DMS 273 treated with DMSO at 0.1 percent for 48 hours (cell line): Measurements from ENCODE around the gene SPRY4.
"Not testable (repeated sequence)": the region's sequence is repeated elsewhere in the genome, so short reads cannot be mapped to it uniquely, and the experiment has no call there.

ENCODE experiments used
- DNase-seq: peaks from one replicate; lab custom pipeline; 2025; lab: John Stamatoyannopoulos, UW

The SPRY4 gene

DNA sequence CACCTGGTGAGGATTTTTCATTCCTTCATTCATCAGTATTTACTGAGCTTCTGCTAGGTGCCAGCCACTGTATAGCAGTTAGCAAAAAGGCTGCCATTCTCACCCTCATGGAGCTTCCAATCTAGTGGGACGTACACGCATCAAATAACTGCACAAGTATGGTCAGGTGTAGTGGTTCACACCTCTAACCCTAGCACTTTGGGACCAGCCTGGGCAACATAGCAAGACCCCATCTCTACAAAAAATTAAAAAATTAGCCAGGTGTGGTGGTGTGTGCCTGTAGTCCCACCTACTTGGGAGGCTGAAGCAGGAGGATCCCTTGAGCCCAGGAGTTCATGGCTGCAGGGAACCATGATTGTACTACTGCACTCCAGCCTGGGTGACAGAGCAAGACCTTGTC, 8.9 kb upstream of the SPRY4 start:
- DNase-seq, result not testable (repeated sequence)

DNA sequence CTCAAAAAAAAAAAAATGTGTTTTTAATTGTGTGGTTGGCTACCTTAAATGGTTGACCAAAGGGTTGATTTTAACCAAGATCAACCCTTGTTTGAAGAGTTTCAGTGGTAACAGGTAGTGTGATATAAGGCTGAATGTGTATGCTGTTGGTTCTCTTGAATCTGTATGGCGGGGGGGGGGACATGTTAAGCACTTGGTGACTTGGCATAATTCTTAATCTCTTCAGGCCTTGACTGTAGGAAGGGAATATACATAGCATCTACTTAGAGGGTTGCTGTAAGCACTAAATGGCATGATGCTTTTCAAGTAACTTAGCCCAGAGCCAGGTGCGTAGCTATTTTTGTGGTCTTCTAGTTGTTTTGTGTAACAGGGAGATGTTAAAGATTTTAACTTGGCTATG, 5.6 kb upstream of the SPRY4 start:
- DNase-seq, result no peak

DNA sequence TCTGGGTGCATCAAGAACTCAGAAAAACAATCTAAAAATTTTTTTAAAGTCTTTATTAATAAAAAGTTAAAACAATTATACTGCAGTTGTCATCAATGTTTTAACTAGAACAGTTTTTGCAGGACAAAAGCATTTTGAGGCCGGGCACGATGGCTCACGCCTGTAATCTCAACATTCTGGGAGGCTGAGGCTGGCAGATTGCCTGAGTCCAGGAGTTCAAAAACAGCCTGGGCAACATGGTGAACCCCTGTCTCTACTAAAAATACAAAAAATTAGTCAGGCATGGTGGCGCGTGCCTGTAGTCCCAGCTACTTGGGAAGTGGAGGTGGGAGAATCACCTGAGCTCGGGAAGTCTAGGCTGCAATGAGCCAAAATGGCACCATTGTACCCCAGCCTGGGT, 5.2 kb upstream of the SPRY4 start:
- no peak for DNase-seq

DNA sequence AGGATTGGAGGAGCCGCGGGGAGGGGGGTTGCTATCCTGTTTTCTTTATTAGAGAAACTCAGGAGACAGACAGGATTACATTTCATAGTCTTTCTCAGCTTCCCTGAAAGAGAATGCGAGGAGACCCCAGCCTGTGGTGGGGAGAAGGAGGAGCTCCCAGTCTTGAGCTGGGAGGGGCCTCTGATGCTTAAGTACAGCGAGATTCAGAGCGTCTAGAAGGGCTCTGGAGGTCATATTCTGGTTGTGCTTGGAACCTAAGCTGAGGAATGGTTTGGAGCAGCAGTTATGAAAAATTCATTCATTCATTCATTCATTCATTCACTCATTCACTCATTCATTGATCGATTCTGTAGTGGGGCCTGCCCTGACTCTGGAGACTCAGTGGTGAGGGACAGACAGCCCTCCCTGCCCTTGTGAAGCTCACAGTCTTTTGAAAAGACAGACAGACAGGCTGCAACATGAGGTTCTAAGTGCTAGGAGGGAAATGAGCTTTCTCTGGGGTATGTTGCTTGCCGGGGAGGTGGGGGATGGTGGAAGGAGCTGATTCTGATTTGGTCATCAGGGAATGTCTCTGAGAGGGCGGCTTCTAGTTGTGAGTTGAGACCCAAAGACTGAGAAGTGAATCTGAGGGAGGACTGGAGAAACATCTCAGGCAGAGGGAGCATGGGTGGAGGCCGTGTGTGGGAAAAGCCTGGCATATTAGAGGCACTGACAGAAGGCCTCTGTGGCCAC, 2.5 kb upstream of the SPRY4 start:
- no peak for DNase-seq

DNA sequence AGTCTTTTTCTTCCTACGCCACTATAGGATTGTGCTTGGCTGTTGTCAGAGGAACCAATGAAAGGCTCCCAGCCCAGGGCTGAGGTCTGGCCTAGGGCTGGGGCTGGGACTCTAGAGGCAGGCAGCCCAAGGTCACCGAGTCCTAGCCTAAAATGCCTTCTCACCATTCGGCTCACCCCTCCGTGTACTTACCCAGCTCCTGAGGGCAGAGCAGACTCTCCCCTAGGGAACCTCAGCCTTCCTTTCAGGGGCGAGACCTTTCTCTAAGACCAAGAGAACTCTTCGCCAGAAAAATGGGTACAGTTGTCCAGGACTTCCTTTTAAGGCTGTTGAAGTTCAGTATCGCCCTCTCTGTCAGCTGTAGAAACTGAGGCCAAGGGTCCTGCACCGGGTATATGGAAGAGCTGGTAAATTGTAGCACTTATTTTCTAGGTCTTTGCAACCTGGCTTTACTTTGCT, 1.7 kb upstream of the SPRY4 start:
- no peak for DNase-seq

DNA sequence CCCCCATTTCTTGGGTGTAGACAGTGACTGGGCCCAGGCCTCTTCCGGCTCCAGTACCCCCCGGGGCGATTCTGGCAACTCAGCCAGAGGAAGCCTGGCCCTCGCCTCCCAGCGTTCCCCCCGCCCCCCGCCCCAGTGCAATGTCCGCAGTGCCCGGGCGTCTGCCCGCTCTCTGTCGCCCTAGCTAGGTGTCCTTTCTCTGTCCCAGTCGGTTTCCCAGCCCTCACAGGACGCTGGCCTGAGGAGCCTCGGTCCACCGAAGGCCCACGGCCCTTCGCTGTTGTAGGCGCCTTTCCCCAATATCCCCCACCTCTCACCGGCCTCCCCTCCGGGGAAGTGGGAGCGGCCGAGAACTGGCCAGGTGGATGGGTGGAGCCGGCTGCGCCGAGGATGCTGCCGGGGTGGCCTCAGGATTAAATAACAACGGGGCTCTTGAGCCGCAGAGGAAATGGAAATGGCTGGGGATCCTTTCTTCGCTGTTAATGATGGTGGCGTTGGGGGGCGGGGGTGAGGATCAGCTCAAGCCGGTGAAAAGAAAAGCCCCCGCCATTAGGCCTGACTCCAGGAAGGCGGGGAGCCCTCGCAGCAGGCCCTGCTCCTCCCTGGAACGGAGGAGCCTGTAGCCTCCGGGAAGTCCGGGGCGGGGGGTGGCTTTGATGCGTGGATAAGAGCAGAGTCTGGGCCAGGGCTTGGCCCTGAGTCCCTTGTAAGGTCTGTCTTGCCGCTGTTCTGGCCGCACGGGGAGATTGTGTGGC, 1.1 kb upstream of the SPRY4 start:
- peak; percentile 5 for DNase-seq

DNA sequence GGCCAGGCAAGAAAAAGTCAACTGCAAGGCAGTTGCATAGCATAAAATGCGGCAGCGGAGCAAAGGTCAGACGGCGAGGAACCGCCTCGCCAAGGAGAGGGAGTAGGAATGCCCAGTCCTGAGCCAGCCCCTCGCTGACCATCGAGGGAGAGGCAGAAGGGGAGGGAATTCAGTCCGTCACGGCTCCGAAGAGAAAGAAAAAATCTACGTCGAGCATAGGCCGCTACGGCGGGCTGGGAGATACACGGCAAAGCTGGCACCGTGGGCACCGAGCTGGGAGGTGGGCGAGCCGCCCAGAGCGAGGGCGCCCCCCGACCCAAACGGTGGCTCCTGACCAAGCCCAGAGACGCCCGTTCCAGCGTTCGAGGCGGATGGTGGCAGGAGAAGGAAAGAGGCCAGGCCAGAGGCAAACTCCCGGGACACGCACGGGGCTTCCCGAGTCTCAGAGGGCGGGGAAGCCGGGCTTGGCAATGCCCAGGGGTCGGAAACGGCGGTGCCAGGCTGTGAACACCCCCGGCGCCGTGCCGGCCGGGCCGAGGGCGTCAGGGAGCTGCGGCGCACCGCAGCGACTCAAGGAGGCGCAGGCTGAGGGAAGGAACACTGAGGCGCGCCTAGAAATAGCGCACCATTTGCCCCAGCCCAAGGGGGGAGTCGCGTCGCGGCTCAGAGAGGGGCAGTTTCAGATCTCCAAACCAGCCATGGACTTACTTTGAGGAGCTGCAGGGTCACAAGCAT, 518 bp downstream of the SPRY4 start:
- no peak for DNase-seq

DNA sequence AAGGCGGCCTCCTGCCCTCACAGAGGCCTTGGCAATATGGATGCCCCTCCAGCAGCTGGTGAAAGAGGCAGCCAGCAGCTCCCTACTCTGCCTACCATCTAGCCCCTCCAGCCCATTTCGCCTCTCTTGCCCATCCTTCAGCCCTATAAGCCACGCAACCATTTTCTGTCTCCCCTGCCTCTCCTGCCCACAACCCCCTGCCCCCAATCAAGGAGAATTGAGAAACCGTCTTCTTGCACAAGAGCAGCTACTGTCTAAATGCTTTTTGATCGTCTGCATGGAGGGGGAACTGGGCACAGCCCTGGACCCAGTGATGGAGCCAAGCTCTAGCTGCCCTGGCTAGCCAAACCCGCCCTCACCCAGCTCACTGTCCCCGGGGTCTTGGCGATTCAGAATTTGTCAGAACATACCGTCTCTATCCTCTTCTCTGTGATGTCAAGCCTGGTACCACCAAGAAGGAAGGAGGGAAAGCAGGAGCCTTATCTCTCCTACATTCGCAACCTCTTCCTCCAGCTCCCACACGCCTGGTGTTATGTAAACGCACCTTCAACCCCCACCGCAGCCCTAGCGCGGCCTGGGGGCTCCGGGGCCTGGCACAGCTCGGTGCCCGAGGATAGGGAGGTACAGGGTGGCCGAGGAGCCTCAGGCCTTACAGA, 1.2 kb downstream of the SPRY4 start:
- no peak for DNase-seq

DNA sequence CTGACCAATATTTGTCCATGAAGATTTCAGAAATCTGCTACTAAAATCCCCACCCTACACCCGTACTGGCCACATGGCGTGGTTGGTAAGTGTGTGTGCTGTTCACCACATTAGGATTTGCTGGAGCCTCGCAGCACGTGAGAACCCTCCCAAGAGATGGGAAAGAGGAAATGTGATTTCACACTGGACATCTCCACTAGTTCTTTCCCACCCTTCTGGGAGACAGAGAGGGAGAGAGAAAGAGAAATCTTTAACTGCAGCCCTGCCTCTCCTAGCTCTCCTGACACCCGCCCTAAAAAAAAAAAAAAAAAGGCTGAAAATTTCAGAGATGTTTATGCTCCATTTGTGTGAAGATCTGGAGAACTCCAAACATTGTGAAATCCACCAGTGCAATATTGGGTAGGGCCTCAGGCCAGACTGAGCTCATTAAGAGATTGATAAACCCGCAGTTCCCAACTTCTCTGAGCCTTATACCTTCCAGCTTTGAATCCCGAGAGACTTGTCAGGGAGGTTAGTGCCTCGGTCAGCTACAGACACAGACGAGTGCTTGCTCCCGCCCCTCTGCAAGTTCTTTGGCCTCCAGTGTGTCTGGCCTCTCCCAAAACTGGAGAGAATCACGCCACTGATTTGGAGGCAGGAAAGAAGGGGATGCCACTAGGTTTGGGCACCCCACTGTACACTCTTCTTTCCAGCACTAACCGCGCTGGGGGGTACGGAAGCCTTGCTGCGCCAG, 1.9 kb downstream of the SPRY4 start:
- DNase-seq, result no peak

DNA sequence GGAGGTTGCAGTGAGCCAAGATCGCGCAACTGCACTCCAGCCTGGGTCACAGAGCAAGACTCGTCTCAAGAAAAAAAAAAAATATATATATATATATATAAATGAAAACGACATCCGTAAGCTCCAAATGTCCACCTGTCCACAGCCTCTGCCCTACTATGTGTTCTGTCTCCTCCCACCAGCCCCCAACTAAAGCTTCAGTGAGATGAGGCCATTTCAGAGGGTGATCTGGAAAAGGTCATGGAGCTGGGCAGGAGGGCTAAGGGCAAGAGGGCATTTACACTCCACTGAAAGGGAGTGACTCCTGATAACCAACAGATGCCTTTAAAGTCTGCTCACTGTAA, 2.4 kb downstream of the SPRY4 start:
- no peak for DNase-seq

DNA sequence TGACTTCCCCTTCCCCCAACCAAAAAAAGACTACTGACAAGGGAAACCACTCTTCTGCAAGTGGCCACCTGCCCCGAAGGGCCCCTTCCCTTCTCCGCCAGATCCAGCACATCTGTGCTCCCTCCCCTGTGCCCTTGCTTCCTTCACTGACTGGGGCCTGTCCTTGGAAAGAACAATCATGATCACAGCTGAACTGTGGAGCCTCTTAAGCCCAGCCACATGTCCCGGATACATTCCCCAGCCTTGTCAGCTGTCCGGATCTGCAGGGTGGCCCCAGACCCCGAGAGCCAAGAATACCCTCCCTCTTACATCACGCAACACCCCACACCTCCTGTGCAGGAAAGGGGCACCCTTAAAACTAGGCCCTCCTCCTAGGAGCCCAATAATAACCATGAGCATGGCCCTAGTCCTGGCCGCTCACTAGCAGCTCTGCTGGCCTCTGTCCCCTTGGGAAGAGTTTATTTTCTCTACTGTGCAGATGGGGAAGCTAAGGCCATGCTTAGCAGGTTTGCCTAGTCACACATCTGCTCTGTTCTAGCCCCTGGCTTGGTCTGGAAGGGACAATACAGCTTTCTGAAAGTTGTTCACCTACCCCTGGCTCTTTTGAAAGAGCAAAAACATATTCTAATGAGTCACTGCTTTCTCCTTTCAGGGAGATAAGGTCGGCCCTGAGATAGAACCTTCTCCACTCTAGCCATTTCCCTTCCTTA, 3.8 kb downstream of the SPRY4 start:
- peak; percentile 10 for DNase-seq

DNA sequence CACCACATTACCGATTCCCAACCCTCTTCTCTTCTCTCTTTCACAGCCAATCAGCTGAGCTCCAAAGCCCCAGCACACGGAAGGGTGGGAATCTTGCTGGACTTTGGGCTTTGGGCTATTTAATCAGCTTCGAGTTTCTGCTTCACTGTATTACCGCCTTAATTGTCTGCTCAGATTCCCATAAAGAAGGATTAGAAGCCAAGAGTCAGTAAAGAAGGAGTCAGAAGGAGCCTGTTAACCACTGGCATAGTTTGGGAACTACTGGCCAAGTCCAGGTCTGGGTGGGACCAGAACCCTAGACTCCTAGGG, 4.4 kb downstream of the SPRY4 start:
- DNase-seq, result no peak

DNA sequence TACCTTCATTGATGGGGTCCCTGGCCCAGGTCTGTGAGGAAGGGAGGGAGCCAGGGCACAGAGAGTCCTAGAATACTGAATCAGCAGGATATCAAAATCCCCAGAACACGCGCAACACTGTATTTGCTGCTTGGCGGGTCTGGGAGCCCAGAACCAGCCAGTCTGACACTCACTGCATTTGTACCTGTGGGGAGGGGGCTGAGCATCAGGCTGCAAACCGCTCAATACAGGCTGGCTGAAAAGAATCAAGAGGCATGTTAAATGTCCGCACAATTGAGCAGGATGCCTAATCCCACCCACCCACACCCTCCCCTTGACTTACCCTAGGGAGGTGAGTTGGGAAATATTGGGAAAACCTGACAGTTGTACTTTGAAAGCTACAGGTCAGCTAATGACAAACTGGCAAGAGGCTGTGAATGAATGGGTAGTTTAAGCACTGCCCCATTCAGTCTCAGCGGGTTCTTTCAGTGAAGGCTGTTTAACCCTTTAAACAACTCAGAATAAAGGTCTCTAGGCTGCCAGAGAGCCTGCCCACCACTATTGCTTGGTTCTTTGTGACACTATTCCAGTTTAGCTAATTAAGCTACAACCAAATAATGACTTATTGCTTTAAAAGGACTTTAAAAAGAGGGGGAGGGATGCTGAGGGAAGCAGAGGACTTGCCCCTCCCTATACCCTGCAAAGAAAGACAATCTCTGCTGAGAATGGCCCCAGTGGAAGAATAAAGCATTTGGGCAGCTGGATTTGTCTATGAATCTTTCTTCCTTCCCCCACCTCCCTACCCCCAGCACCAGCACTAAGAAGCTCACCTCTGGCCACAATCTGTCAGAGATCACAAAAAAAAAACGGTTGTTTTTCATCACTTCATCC, 5.0 kb downstream of the SPRY4 start:
- no peak for DNase-seq

DNA sequence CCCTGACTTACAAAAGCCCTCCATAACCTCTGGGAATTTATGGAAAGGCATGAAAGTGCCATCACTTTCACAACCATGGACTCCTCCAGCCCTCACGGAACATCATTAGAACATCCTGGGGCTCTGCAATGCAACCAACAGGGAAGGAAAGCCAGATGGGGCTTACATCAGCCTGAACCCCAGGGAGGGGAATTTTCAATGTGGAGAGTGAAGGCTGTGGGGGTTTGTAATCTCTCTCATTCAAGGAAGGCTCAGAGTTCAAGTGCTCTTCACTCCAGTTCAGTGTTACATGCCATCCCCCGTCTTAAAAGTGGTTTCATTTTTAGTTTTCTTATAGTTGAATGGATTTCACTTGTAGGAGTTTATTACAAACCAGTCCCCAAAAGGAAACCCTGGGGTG, 5.7 kb downstream of the SPRY4 start:
- DNase-seq, result no peak

DNA sequence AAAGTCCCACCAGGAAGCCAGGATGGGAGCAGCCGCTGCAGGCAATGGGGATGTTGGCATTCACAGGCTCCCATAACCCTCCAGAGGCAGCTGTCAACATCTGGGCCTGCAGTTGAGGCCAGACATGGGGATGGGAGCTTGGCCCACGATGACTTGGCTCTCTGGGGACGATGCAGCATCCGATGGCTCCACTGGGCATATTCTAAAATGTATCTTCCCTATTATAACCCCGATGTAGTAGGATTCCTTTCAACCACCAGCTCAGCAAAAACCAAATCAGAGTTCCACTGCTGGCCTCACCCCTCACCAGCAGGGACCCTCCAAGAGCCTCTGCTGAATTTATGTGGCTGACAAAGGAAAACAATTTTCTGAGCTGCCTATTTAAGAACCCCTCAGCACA, 7.1 kb downstream of the SPRY4 start:
- no peak for DNase-seq

DNA sequence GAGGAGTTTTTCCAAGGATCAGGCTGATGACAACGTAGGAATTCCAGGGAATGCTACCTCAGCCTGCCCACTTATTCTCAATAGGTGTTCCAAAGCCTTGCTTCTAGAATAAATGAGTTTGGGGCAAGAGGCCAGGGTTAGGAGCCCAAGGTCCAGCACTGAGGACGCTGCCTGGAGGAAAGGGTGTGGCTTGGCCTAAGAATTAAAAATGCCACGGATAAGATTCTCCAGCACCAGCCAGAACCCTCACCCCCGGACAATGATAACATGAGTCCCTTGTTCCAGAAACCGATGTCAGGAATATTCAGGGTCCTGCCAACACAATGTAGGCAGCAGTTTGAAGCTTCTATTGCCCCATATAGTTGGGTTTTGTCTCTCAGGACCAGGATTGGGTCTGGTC, 7.6 kb downstream of the SPRY4 start:
- DNase-seq, result no peak

DNA sequence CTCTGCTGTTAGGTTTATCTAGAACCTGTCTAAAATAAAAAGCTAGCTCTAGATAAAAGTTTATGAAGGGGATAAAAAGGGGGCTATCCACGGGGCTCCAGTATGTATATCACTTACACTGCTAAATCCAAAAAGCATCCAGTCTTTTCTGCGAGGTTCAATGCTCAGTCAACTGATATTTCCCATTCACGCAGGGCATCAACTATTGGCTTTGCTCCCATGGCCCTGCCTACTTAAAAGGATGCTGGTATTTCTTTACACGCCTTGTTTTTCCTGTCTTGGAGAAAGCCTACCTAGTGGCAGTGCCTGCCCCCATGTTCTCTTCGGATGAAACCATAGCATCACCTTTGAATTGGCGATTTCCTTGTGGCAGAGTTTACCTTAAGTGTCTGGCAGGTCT, 8.1 kb downstream of the SPRY4 start:
- DNase-seq, result no peak

DNA sequence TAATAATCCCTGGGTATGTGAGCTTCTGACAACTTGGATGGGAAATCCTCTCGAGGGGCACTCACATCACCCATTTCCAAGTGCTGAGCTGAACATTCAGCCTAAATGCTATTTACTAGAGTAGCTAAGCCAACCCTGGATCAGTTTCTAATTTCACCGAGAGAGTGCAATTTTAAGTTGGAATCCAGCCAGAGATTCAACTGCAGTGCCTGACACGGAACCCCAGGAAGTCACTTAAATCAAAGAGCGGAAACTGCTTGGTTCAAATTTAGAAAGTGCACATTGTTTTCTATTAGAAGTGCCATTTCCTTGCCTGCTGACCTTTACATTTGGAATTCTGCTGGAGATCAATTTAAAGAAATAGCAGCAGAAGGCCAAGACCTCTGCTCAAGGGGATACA, 8.8 kb downstream of the SPRY4 start:
- peak; percentile 25 for DNase-seq

DNA sequence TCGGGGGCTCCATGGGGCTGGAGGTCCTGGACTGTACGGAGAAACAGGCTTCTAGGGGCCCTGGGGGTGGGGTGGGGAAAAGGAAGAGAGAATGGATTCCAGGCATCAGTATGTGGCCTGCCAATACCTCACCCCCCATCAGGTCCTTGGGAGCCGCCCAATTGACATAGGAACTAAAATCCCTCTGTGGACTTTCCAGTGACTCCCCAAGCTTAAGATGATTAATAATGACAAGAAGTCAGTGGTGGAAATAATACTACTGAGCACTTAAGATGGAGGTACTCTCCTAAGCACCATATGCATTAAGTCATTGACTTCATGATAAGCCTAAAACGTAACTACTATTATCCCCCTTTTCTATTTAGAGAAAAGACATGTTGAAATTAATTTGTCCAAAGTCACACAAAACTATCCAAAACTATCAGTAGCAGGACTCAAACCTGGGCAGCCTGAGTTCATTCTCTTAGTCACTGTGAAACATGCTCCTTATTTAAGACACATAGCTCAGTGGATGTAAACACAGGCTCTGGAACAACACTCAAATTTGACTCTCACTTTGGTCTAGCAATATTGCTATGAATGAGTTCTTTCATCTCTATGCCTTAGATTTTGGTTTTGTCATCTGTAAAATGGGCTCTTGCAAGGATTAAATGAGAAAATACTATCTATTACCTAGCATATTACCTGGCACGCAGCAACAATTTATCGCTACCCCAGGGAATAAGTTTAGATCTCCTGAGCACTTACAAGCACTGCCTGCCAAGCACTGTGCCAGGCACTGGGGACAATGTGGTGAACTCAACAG, 9.5 kb downstream of the SPRY4 start:
- no peak for DNase-seq

DNA sequence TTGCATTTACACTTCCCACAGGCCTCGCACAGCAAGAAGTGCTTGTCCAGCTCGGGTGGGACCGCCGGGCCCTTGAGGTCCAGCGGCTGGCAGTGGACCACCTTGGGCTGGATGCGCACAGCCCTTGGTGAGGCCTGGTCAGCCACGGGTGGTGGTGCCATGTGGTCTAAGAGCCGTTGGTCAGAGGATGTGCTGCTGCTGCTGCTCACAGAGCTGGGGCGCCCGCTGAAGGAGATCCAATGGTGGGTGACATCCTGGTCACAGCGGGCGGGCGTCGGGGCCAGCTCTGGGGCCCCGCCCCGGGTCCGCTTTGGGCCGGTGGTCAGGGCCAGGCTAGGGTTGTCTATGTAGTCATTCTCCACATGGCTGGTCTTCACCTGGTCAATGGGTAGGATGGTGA, 10.2 kb downstream of the SPRY4 start:
- DNase-seq, result no peak
